Gastroesophageal sphincter (tissue), 4 donors: ENCODE data around the gene SETMAR. TPM values are rescaled to one million over a fixed set of nuclear protein-coding genes. Genes with fewer than 3 reads are reported as not detected.

ENCODE experiments used
- ATAC-seq: fragments of 150-250 bp; one replicate; pipeline ENCODE4 v1.9.1; 2016; ENCODE audit warnings: mild to moderate bottlenecking, moderate library complexity
- H3K27ac ChIP-seq, 4 donors: fragments of 200-600 bp; sonication (generic) in 3 of 4; 1 replicate in 3 of 4; 2 replicates in 1 of 4; pipeline ENCODE4 v1.5.1; 2016 to 2019
- H3K27me3 ChIP-seq: fragments of 200-600 bp; sonication (generic); one replicate; pipeline ENCODE4 v1.5.1; 2019
- H3K36me3 ChIP-seq, 2 donors: fragments of 200-600 bp; sonication (generic); one replicate each; pipeline ENCODE4 v1.5.1; 2019; ENCODE audit warnings: control low read depth in 1 of 2
- H3K4me1 ChIP-seq, 3 donors: fragments of 200-600 bp; sonication (generic); 1 replicate in 2 of 3; 2 replicates in 1 of 3; pipeline ENCODE4 v1.5.1; 2016 to 2019; ENCODE audit warnings: control low read depth in 2 of 3
- H3K4me3 ChIP-seq, 2 donors: fragments of 200-600 bp; sonication (generic); one replicate each; pipeline ENCODE4 v1.5.1; 2019; ENCODE audit warnings: mild to moderate bottlenecking in 1 of 2, moderate library complexity in 1 of 2
- H3K9me3 ChIP-seq, 3 donors: fragments of 200-600 bp; sonication (generic); one replicate each; pipeline ENCODE4 v1.5.1; 2017 to 2019; ENCODE audit warnings: control low read depth in 2 of 3
- CTCF ChIP-seq, 4 experiments: fragments of 200-600 bp in 2 of 4; fragments of 450-650 bp in 2 of 4; sonication (generic) in 1 of 4; IDR thresholded peaks; one replicate each; pipeline ENCODE4 v1.5.1; 2017 to 2019; ENCODE audit warnings: antibody characterized with exemption in 4 of 4, mild to moderate bottlenecking in 2 of 4, moderate library complexity in 2 of 4
- EP300 ChIP-seq: sonication (generic); formaldehyde crosslinking; IDR thresholded peaks from one replicate; pipeline ENCODE4 v1.6.1; 2017; ENCODE audit warnings: antibody characterized with exemption, mild to moderate bottlenecking
- POLR2A ChIP-seq, 2 donors: fragments of 450-650 bp; IDR thresholded peaks; one replicate each; pipeline ENCODE4 v1.6.1; 2017; ENCODE audit warnings: antibody characterized with exemption in 2 of 2, mild to moderate bottlenecking in 2 of 2, moderate library complexity in 1 of 2
- POLR2AphosphoS5 ChIP-seq: sonication (generic); formaldehyde crosslinking; IDR thresholded peaks from one replicate; pipeline ENCODE4 v1.6.1; 2017; ENCODE audit warnings: antibody characterized with exemption
- WGBS, 2 donors: methylation state at CpG; one replicate each; pipeline ENCODE4 v1.1.5; 2018; ENCODE audit warnings: low coverage in 1 of 2; 5-methylcytosine and 5-hydroxymethylcytosine counted together
- total RNA-seq, 4 donors: library from RNA; depleted of rRNA; stranded (reverse); fragments of >200 nt; gene quantifications; one replicate each; pipeline ENCODE4 v1.1.0, GENCODE V29; 2016

The SETMAR gene
- total RNA-seq, 4 donors from 2014 or later, result 24.4 to 43.4 (median 26.8) TPM

- H3K27ac ChIP-seq, result no peak overlapping the region
- ATAC-seq, result no peak
- TF ChIP-seq POLR2AphosphoS5, result no peak
- no peak for TF ChIP-seq EP300
- TF ChIP-seq CTCF (IDR thresholded peaks at IDR 0.05), result no peak
- TF ChIP-seq POLR2A (IDR thresholded peaks at IDR 0.05), result no peak
- no peaks in the 10 kb centered on the region for H3K27me3 ChIP-seq
- H3K9me3 ChIP-seq, result no peaks in the 10 kb centered on the region
- H3K36me3 ChIP-seq, result peaks cover 0 to 15% of the 10 kb centered on the region in 2 donors
- no peak overlapping the region for H3K4me3 ChIP-seq
- peaks cover 0 to 8% (median 0%) of the 10 kb centered on the region in 3 donors for H3K4me1 ChIP-seq
- whole genome bisulfite sequencing, 2 donors, result 86 to 100% methylated on average over 2 of the region's 2 CpGs
Observed at GRCh38 chr3:4362523-4362922, 59.4 kb downstream of the SETMAR start.

Other genes starting within 250 kb of the SETMAR start
- 10 to 100 TPM; 39.6 to 51.3 (median 47.0) TPM for gene SUMF1, start 163.9 kb downstream of the SETMAR start, total RNA-seq
- gene ITPR1, start 190.0 kb downstream of the SETMAR start, total RNA-seq, result 100 to 1,000 TPM; 184 to 305 (median 218) TPM